ENCODE results near the gene TYRO3. TPM values are rescaled to one million over a fixed set of nuclear protein-coding genes. Genes with fewer than 3 reads are reported as not detected.

The TYRO3 gene
- total and polyA plus RNA-seq, 2 of the 13 experiments (the other 11 are each of a cell fraction or from before 2014, with no cell fraction given) = 24.0 to 43.6 TPM

DNA sequence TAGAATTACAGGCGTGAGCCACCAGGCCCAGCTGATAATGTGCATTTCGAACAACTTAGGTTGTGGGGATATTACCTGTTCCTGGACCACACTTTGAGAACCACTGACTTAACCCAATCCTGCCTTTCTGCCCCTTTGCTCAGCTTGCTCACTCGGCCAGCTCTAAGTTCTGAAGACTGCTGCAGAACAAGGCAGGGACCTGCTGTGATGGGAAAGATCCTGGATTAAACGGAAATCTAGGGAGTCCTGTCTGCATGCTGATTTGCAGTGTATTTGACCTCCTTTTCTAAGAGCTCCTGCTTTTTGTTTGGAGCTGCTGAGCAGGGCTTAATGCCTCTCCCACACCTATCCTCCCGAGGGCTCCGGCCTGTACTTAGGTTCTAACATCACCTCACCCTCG lies 48.3 kb upstream of the TYRO3 start:
- BruUV-seq (replicated peaks) = no TSS peak
- TF ChIP-seq SSRP1 (CRISPR knock-in tag; IDR thresholded peaks at IDR 0.05) (no peak), MEIS2 (CRISPR knock-in tag; IDR thresholded peaks at IDR 0.05) (no peak), ZNF629 (CRISPR knock-in tag; conservative IDR thresholded peaks at IDR 0.05) (no peak), JUN (CRISPR knock-in tag; IDR thresholded peaks at IDR 0.05) (no peak), ZNF567 (CRISPR knock-in tag; IDR thresholded peaks at IDR 0.05; ENCODE audit: borderline replicate concordance) (no peak), MEIS1 (CRISPR knock-in tag; IDR thresholded peaks at IDR 0.05; ENCODE audit: borderline replicate concordance) (no peak), KAT8 (CRISPR knock-in tag; IDR thresholded peaks at IDR 0.05) (no peak), FLYWCH1 (CRISPR knock-in tag; IDR thresholded peaks at IDR 0.05) (no peak), DMAP1 (CRISPR knock-in tag; IDR thresholded peaks at IDR 0.05) (no peak), ZNF430 (CRISPR knock-in tag; IDR thresholded peaks at IDR 0.05) (no peak), SP140L (CRISPR knock-in tag; IDR thresholded peaks at IDR 0.05; ENCODE audit: borderline replicate concordance) (no peak)
- TF ChIP-seq, protein P1, sequence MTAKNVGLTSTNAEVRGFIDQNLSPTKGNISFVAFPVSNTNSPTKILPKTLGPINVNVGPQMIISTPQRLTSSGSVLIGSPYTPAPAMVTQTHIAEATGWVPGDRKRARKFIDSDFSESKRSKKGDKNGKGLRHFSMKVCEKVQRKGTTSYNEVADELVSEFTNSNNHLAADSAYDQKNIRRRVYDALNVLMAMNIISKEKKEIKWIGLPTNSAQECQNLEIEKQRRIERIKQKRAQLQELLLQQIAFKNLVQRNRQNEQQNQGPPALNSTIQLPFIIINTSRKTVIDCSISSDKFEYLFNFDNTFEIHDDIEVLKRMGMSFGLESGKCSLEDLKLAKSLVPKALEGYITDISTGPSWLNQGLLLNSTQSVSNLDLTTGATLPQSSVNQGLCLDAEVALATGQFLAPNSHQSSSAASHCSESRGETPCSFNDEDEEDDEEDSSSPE (CRISPR knock-in tag; IDR thresholded peaks at IDR 0.05) = no peak
- TF ChIP-seq, protein P2, sequence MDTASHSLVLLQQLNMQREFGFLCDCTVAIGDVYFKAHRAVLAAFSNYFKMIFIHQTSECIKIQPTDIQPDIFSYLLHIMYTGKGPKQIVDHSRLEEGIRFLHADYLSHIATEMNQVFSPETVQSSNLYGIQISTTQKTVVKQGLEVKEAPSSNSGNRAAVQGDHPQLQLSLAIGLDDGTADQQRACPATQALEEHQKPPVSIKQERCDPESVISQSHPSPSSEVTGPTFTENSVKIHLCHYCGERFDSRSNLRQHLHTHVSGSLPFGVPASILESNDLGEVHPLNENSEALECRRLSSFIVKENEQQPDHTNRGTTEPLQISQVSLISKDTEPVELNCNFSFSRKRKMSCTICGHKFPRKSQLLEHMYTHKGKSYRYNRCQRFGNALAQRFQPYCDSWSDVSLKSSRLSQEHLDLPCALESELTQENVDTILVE (CRISPR knock-in tag; IDR thresholded peaks at IDR 0.05) = no peak
- Histone ChIP-seq H3K27me3 (ENCODE audit: control insufficient read depth in 1 of 2, insufficient read depth in 2 of 2, low read length in 2 of 2) (peaks cover 0 to 5% of the 10 kb centered on the region in 2 experiments; a peak in 1 of 5 replicates), H3K4me3 (replicated peaks in 1 of 3; ENCODE audit: insufficient read depth in 1 of 3, low read depth in 2 of 3, low read length in 3 of 3) (no peak overlapping the region), H4K20me1 (ENCODE audit: insufficient read depth, low read length) (no peaks in the 10 kb centered on the region), H3K9me3 (ENCODE audit: low read length) (no peaks in the 10 kb centered on the region), H2AFZ (ENCODE audit: low read length) (no peak overlapping the region), H3K4me2 (ENCODE audit: low read depth, low read length) (no peak overlapping the region), H3K9ac (ENCODE audit: insufficient read depth, low read depth, low read length) (no peak overlapping the region), H3K27ac (ENCODE audit: extremely low read length, insufficient read depth, low read length) (no peak overlapping the region), H3K36me3 (replicated peaks in 1 of 2; ENCODE audit: control insufficient read depth in 1 of 2, insufficient read depth in 2 of 2, low read length in 2 of 2) (no peaks in the 10 kb centered on the region), H3K4me1 (ENCODE audit: insufficient read depth, low read length) (0 out of 2 replicates have a peak, but pooled peaks cover 6% of the 10 kb centered on the region), H3K79me2 (ENCODE audit: insufficient read depth, low read length) (no peaks in the 10 kb centered on the region)
- ChIA-PET POLR2A (no interaction called here), CTCF (ENCODE audit: low intra/inter-chr PET ratio, low total read pairs) (no interaction called here)
- ATAC-seq (no peak), DNase-seq (ENCODE audit: low spot score) (no peak), FAIRE-seq (no peak)
- in situ Hi-C loops (cut with HindIII; ENCODE audit: extremely low pct_ligation_motif_present, low pct_unique_long_range_greater_than_20kb) = no loop called here
- 53% methylated on average over 7 of the region's 7 CpGs for WGBS (ENCODE audit: low lambda C conversion rate)
- intact Hi-C loops (cut with micrococcal nuclease; ENCODE audit: unreplicated experiment) = no loop called here

Data from HepG2 (cell line).